ENCODE measurements around the gene CEACAM1. TPM values are rescaled to one million over a fixed set of nuclear protein-coding genes. Genes with fewer than 3 reads are reported as not detected.

The CEACAM1 gene
- total RNA-seq, 1 experiment from 2014 or later: 2.4 TPM

DNA sequence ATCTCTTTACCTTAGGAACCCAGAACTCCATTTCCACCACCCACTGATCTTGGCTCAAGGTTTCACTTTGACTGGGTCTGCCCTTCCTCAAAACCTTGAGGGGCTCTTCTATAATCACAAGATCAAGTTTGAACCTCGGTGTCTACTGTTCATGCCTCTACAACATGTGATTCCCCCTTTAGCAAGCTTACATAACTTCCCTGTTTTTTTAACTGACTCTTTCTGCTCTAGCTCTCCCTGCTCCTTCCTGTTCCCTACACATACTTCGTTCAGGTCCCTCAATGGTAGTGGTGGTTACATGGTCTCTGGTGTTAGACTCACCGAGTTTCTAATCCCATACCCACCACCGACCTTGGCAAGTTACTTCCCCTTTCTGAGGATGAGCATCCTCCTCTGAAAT is 39.7 kb upstream of the CEACAM1 start:
- no peaks in the 10 kb centered on the region for H3K9me3 ChIP-seq (ENCODE audit: control insufficient read depth, insufficient read depth, low read depth, low read length)
- TF ChIP-seq TCF7L2 (IDR thresholded peaks at IDR 0.05; ENCODE audit: low read depth, low read length): no peak
- TF ChIP-seq POLR2AphosphoS5 (IDR thresholded peaks at IDR 0.05; ENCODE audit: low read depth, low read length): no peak
- no peak for TF ChIP-seq SIN3A (IDR thresholded peaks at IDR 0.05; ENCODE audit: borderline replicate concordance, insufficient read depth, low read depth, low read length)
- TF ChIP-seq, protein P1, sequence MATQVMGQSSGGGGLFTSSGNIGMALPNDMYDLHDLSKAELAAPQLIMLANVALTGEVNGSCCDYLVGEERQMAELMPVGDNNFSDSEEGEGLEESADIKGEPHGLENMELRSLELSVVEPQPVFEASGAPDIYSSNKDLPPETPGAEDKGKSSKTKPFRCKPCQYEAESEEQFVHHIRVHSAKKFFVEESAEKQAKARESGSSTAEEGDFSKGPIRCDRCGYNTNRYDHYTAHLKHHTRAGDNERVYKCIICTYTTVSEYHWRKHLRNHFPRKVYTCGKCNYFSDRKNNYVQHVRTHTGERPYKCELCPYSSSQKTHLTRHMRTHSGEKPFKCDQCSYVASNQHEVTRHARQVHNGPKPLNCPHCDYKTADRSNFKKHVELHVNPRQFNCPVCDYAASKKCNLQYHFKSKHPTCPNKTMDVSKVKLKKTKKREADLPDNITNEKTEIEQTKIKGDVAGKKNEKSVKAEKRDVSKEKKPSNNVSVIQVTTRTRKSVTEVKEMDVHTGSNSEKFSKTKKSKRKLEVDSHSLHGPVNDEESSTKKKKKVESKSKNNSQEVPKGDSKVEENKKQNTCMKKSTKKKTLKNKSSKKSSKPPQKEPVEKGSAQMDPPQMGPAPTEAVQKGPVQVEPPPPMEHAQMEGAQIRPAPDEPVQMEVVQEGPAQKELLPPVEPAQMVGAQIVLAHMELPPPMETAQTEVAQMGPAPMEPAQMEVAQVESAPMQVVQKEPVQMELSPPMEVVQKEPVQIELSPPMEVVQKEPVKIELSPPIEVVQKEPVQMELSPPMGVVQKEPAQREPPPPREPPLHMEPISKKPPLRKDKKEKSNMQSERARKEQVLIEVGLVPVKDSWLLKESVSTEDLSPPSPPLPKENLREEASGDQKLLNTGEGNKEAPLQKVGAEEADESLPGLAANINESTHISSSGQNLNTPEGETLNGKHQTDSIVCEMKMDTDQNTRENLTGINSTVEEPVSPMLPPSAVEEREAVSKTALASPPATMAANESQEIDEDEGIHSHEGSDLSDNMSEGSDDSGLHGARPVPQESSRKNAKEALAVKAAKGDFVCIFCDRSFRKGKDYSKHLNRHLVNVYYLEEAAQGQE (IDR thresholded peaks at IDR 0.05; ENCODE audit: insufficient read depth in 1 of 2, low read depth in 2 of 2, low read length in 1 of 2): no peak
- TF ChIP-seq, protein P2, sequence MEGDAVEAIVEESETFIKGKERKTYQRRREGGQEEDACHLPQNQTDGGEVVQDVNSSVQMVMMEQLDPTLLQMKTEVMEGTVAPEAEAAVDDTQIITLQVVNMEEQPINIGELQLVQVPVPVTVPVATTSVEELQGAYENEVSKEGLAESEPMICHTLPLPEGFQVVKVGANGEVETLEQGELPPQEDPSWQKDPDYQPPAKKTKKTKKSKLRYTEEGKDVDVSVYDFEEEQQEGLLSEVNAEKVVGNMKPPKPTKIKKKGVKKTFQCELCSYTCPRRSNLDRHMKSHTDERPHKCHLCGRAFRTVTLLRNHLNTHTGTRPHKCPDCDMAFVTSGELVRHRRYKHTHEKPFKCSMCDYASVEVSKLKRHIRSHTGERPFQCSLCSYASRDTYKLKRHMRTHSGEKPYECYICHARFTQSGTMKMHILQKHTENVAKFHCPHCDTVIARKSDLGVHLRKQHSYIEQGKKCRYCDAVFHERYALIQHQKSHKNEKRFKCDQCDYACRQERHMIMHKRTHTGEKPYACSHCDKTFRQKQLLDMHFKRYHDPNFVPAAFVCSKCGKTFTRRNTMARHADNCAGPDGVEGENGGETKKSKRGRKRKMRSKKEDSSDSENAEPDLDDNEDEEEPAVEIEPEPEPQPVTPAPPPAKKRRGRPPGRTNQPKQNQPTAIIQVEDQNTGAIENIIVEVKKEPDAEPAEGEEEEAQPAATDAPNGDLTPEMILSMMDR (IDR thresholded peaks at IDR 0.05): no peak
- no peak overlapping the region for H3K27ac ChIP-seq (ENCODE audit: low read length)
- BruUV-seq (replicated peaks): no TSS peak
- ChIA-PET CTCF (no interaction called here), POLR2A (no interaction called here)
- H3K4me1 ChIP-seq (ENCODE audit: control insufficient read depth, insufficient read depth, low read length): no peaks in the 10 kb centered on the region
- H3K27me3 ChIP-seq (ENCODE audit: control insufficient read depth, insufficient read depth, low read length): no peaks in the 10 kb centered on the region
- H3K36me3 ChIP-seq (ENCODE audit: control insufficient read depth, insufficient read depth, low read length): no peaks in the 10 kb centered on the region
- ATAC-seq: no peak
- no peak overlapping the region for H3K4me3 ChIP-seq (ENCODE audit: low read depth in 2 of 2, low read length in 2 of 2)
- in situ Hi-C loops (cut with HindIII; ENCODE audit: low pct_unique_long_range_greater_than_20kb, low sequenced_read_pairs): no loop called here
- intact Hi-C loops (cut with micrococcal nuclease; ENCODE audit: unreplicated experiment): no loop called here
- no peak for DNase-seq (ENCODE audit: low read depth, low spot score)

DNA sequence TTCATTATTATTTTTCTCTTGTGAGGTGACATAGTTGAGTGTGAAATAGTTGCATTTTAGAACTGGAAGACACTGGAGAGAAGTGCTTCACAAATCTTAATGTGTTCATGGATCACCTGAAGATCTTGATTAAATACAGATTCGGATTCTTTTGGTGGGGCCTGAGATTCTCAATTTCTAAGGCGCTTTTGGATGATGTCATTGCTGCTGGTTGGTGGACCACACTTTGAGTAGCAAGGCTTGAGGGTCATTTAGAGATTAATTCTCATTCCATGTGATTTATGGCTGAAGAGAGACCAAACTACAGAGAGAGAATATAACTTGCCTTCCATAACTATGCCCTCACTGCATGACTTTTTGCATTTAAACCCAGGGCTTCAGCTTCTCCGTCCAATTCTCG is 39.3 kb upstream of the CEACAM1 start:
- H3K27me3 ChIP-seq (ENCODE audit: control insufficient read depth, insufficient read depth, low read length): no peaks in the 10 kb centered on the region
- DNase-seq (ENCODE audit: low read depth, low spot score): no peak

More for the DNA sequence above, 39.3 kb upstream of the CEACAM1 start:
- no peaks in the 10 kb centered on the region for H3K36me3 ChIP-seq (ENCODE audit: control insufficient read depth, insufficient read depth, low read length)
- ATAC-seq: no peak
- in situ Hi-C loops (cut with HindIII; ENCODE audit: low pct_unique_long_range_greater_than_20kb, low sequenced_read_pairs): no loop called here
- H3K27ac ChIP-seq (ENCODE audit: low read length): no peak overlapping the region
- CTCF ChIA-PET: interaction anchor here (0.7 kb wide), 1 partner anchor 88 kb away, joined by 4 read pairs; no protein-coding TSS in a partner anchor
- TF ChIP-seq SIN3A (IDR thresholded peaks at IDR 0.05; ENCODE audit: borderline replicate concordance, insufficient read depth, low read depth, low read length) (no peak), POLR2AphosphoS5 (IDR thresholded peaks at IDR 0.05; ENCODE audit: low read depth, low read length) (no peak), TCF7L2 (IDR thresholded peaks at IDR 0.05; ENCODE audit: low read depth, low read length) (no peak)
- TF ChIP-seq, protein P2 (IDR thresholded peaks at IDR 0.05): no peak
- TF ChIP-seq, protein P1 (IDR thresholded peaks at IDR 0.05; ENCODE audit: insufficient read depth in 1 of 2, low read depth in 2 of 2, low read length in 1 of 2): no peak
- intact Hi-C loops (cut with micrococcal nuclease; ENCODE audit: unreplicated experiment): no loop called here
- no peaks in the 10 kb centered on the region for H3K4me1 ChIP-seq (ENCODE audit: control insufficient read depth, insufficient read depth, low read length)
- H3K9me3 ChIP-seq (ENCODE audit: control insufficient read depth, insufficient read depth, low read depth, low read length): no peaks in the 10 kb centered on the region
- no peak overlapping the region for H3K4me3 ChIP-seq (ENCODE audit: low read depth in 2 of 2, low read length in 2 of 2)
- POLR2A ChIA-PET: no interaction called here
- BruUV-seq (replicated peaks): no TSS peak
